H1 (cell line): ENCODE data around the gene CXADR. TPM values are rescaled to one million over a fixed set of nuclear protein-coding genes. Genes with fewer than 3 reads are reported as not detected.

Experiments
- ASH2L ChIP-seq: fragments of 200-600, 300-600 bp; sonication (generic); IDR thresholded peaks from one replicate; pipeline ENCODE4 v1.7.1; 2017; ENCODE audit warnings: low read length
- NANOG ChIP-seq: IDR thresholded peaks from 2 replicates; pipeline ENCODE4 v1.6.1; 2011; ENCODE audit warnings: low read length, low read depth, mild to moderate bottlenecking, inconsistent platforms; ENCODE audit not compliant: insufficient read depth, poor library complexity, severe bottlenecking
- polyA plus RNA-seq, 7 experiments: library from polyadenylated mRNA; depleted of rRNA in 3 of 7; stranded (reverse) in 5 of 7; unstranded in 2 of 7; fragments of >200 nt in 5 of 7; fragments of 200-250 nt in 2 of 7; gene quantifications; 1 replicate in 5 of 7; 2 replicates in 1 of 7; 4 replicates in 1 of 7; pipeline versions ENCODE4 v1.2.1 to v1.2.3, GENCODE V29; 2011 to 2013; ENCODE audit warnings: missing spikeins in 2 of 7, mixed read lengths in 2 of 7
- total RNA-seq: library from RNA; stranded (reverse); fragmentation: NEBNext Ultra II Directional; extraction: Animal tissue kit (Norgen Biotek cat#: 25700); gene quantifications from 2 replicates; pipeline ENCODE4 v1.2.1, GENCODE V29; 2021
- TF ChIP-seq, protein P1 (sequence below): fragments of 300-600 bp; sonication (generic); IDR thresholded peaks from 2 replicates; pipeline ENCODE4 v1.7.1; 2012; ENCODE audit warnings: low read length, moderate library complexity, mild to moderate bottlenecking, inconsistent platforms; ENCODE audit not compliant: insufficient replicate concordance

The CXADR gene
- total and polyA plus RNA-seq, 2 of the 8 experiments (the other 6 are each of a cell fraction or from before 2014, with no cell fraction given): 45.6 to 145 TPM

GRCh38 chr21:17578162-17578561, 65.3 kb downstream of the CXADR start (continued):
- TF ChIP-seq, protein P1, sequence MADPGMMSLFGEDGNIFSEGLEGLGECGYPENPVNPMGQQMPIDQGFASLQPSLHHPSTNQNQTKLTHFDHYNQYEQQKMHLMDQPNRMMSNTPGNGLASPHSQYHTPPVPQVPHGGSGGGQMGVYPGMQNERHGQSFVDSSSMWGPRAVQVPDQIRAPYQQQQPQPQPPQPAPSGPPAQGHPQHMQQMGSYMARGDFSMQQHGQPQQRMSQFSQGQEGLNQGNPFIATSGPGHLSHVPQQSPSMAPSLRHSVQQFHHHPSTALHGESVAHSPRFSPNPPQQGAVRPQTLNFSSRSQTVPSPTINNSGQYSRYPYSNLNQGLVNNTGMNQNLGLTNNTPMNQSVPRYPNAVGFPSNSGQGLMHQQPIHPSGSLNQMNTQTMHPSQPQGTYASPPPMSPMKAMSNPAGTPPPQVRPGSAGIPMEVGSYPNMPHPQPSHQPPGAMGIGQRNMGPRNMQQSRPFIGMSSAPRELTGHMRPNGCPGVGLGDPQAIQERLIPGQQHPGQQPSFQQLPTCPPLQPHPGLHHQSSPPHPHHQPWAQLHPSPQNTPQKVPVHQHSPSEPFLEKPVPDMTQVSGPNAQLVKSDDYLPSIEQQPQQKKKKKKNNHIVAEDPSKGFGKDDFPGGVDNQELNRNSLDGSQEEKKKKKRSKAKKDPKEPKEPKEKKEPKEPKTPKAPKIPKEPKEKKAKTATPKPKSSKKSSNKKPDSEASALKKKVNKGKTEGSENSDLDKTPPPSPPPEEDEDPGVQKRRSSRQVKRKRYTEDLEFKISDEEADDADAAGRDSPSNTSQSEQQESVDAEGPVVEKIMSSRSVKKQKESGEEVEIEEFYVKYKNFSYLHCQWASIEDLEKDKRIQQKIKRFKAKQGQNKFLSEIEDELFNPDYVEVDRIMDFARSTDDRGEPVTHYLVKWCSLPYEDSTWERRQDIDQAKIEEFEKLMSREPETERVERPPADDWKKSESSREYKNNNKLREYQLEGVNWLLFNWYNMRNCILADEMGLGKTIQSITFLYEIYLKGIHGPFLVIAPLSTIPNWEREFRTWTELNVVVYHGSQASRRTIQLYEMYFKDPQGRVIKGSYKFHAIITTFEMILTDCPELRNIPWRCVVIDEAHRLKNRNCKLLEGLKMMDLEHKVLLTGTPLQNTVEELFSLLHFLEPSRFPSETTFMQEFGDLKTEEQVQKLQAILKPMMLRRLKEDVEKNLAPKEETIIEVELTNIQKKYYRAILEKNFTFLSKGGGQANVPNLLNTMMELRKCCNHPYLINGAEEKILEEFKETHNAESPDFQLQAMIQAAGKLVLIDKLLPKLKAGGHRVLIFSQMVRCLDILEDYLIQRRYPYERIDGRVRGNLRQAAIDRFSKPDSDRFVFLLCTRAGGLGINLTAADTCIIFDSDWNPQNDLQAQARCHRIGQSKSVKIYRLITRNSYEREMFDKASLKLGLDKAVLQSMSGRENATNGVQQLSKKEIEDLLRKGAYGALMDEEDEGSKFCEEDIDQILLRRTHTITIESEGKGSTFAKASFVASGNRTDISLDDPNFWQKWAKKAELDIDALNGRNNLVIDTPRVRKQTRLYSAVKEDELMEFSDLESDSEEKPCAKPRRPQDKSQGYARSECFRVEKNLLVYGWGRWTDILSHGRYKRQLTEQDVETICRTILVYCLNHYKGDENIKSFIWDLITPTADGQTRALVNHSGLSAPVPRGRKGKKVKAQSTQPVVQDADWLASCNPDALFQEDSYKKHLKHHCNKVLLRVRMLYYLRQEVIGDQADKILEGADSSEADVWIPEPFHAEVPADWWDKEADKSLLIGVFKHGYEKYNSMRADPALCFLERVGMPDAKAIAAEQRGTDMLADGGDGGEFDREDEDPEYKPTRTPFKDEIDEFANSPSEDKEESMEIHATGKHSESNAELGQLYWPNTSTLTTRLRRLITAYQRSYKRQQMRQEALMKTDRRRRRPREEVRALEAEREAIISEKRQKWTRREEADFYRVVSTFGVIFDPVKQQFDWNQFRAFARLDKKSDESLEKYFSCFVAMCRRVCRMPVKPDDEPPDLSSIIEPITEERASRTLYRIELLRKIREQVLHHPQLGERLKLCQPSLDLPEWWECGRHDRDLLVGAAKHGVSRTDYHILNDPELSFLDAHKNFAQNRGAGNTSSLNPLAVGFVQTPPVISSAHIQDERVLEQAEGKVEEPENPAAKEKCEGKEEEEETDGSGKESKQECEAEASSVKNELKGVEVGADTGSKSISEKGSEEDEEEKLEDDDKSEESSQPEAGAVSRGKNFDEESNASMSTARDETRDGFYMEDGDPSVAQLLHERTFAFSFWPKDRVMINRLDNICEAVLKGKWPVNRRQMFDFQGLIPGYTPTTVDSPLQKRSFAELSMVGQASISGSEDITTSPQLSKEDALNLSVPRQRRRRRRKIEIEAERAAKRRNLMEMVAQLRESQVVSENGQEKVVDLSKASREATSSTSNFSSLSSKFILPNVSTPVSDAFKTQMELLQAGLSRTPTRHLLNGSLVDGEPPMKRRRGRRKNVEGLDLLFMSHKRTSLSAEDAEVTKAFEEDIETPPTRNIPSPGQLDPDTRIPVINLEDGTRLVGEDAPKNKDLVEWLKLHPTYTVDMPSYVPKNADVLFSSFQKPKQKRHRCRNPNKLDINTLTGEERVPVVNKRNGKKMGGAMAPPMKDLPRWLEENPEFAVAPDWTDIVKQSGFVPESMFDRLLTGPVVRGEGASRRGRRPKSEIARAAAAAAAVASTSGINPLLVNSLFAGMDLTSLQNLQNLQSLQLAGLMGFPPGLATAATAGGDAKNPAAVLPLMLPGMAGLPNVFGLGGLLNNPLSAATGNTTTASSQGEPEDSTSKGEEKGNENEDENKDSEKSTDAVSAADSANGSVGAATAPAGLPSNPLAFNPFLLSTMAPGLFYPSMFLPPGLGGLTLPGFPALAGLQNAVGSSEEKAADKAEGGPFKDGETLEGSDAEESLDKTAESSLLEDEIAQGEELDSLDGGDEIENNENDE: no peak
- TF ChIP-seq ASH2L (no peak), NANOG (no peak)
